ENCODE data around the gene CD70.
"Not testable (repeated sequence)": the region's sequence is repeated elsewhere in the genome, so short reads cannot be mapped to it uniquely, and the experiment has no call there.

CD70 gene, protein sequence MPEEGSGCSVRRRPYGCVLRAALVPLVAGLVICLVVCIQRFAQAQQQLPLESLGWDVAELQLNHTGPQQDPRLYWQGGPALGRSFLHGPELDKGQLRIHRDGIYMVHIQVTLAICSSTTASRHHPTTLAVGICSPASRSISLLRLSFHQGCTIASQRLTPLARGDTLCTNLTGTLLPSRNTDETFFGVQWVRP

DNA sequence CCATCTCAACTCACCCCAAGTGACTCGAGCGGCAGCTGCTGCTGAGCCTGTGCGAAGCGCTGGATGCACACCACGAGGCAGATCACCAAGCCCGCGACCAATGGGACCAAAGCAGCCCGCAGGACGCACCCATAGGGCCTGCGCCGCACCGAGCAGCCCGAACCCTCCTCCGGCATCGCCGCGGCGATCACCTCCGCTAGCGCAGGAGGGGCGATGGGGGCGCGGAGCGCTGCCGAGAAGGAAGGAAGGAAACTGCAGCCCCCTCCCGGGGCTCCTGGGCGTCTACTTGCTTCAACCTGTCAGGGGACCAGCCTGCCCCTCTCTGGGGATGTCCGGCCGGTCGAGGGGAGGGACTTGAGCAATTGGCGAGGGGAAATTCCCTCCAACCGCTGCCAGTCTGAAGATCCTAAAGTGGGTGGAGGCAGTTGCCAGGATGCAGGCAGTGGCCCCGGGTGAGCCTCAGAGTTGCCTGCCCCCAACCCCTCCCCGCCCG is at the start of gene CD70:
TSS of gene CD70 (minus strand) at position 324 of the 493 bp plus-strand sequence. CDS start at position 176, 148 bp downstream.
- no peak for DNase-seq (ENCODE audit: low spot score)

DNA sequence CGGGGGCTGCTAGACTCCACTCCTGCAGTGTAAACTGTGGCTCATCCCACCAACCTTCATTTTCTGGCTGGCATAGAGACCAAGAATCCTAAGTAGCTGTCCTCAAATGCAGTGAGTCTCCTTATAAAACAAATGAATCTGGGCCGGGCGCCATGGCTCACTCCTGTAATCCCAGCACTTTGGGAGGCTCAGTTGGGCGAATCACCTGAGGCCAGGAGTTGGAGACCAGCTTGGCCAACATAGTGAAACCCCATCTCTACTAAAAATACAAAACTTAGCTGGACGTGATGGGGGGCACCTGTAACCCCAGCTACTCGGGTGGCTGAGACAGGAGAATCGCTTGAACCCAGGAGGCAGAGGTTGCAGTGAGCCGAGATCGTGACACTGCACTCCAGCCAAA is 49.4 kb upstream of the CD70 start:
- DNase-seq (ENCODE audit: low spot score) = not testable (repeated sequence)

DNA sequence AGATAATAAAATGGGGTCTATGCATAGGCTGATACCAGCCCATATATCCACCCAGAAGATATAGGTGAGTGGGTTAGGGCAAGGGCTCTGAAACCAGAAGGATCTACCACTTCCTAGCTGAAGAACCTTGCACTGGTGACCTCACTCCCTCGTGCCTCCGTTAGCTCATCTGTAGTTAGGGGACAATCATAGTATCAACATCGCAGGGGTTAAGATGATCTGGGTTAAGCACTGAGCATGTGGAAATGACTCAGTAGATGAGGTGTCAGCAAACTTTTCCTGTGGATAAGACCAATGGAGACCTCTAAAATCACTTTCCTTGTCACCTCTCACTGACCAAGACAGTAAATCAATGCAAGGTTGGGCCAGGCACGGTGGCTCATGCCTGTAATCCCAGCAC is 48.5 kb upstream of the CD70 start:
- DNase-seq (ENCODE audit: low spot score) = no peak

DNA sequence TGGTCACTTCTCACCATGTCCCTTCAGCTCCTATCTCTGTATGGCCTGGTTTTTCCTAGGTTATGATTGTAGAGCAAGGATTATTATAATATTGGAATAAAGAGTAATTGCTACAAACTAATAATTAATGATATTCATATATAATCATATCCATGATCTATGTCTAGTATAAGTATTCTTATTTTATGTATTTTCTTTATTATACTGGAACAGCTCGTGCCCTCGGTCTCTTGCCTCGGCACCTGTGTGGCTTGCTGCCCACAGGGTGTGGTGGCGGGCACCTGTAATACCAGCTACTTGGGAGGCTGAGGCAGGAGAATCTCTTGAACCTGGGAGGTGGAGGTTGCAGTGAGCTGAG is 42.5 kb upstream of the CD70 start:
- not testable (repeated sequence) for DNase-seq (ENCODE audit: low spot score)

DNA sequence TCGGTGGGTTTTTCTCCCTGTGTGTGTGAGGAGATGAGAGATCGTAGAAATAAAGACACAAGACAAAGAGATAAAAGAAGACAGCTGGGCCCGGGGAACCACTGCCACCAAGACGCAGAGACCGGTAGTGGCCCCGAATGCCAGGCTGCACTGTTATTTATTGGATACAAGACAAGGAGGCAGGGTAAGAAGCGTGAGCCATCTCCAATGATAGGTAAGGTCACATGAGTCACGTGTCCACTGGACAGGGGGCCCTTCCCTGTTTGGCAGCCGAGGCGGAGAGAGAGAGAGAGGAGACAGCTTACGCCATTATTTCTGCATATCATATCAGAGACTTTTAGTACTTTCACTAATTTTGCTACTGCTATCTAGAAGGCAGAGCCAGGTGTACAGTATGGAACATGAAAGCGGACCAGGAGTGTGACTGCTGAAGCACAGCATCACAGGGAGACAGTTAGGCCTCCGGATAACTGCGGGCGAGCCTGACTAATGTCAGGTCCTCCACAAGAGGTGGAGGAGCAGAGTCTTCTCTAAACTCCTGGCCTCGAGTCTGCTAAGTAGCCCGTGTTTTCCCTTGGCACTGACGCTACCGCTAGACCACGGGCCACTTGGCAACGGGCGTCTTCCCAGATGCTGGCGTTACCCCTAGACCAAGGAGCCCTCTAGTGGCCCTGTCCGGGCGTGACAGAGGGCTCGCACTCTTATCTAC is 42.0 kb upstream of the CD70 start:
- DNase-seq (ENCODE audit: low spot score) = not testable (repeated sequence)

DNA sequence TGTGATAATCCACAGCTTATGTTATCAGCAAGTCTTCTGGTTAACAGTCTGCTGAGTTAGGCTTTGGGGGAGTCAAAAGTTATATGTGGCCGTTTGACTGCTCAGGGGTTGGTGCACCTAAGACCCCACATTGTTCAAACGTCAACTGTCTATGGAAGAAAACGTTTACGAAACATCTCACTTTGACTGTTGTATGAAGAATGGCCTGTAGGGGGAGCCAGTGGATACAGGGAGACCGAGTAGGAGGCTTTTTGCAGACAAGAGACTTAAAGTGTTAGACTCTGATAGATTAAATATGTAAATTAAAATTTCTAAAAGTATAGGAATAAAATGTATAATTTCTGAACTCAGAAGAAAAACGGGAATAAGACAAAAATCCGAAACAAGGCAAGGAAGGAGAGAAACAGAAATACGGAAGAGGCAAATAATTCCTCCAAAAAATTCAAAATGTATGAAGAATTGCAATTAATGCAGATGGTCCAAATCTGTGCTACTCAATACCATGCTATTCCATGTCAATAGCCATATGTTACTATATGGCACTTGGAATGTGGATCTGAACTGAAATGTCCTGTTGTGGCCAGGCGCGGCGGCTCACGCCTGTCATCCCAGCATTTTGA is 41.2 kb upstream of the CD70 start:
- DNase-seq (ENCODE audit: low spot score) = no peak

DNA sequence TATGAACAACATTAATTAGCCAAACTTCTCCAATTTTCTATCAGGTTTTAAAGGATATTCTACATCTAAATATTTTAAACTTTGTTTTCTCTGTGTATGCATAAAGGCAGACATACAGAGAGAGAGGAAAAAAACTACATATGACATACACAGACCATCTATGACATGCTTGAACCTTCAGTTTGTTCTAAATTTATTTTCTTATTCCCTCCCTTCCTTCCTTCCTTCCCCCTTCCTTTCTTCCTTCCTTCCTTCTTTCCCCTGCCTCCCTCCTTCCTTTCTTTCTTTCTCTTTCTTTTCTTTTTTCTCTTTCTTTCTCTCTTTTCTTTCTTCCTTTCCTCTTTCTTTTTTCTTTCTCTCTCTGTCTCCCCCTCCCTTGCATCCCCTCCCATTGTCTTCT is 35.8 kb upstream of the CD70 start:
- no peak for DNase-seq (ENCODE audit: low spot score)

DNA sequence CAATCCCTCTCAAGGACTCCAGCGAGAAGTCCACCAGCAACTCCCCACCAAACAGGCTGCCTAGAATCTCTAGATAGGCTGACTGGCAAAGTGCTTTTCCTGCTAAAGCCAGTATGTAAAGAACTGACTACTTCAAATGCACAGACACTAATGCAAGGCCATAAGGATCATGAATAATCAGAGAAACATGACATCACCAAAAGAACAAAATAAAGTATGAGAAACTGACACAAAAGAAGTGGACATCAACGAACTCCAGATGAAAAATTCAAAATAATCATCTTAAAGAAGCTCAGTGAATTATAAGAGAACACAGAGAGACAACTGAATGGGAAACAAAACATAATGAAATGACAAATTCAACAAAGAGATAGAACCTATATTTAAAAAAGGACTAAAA is 26.4 kb upstream of the CD70 start:
- no peak for DNase-seq (ENCODE audit: low spot score)

DNA sequence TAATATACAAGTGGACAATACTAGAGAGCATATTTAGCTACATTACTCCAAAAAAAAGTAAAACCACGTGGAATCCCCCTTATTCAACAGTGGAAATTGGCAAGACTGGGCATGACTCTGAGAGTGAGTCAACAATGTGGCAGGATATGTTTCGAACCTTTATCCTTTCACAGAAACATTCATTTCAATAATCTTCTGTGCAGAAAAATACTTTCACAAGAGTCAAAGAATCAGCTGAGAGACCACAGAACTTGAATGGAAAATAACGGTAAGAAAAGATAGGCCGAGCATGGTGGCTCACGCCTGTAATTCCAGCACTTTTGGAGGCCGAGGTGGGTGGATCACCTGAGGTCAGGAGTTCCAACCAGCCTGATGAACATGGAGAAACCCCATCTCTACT is 25.1 kb upstream of the CD70 start:
- DNase-seq (ENCODE audit: low spot score) = no peak

DNA sequence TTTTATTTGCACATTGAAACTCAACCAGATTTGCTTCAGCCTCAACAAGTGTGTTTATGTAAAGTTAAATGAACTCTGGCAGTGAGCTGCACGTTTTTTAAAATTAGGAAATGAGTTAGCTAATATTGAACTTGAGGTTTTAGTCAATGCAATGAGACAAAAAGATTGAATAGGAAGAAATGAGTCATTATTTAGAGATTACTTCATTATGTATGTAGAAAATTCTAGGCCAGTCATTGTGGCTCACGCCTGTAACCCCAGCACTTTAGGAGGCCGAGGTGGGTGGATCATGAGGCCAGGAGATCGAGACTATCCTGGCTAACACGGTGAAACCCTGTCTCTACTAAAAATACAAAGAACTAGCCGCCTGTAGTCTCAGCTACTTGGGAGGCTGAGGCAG is 22.8 kb upstream of the CD70 start:
- no peak for DNase-seq (ENCODE audit: low spot score)

DNA sequence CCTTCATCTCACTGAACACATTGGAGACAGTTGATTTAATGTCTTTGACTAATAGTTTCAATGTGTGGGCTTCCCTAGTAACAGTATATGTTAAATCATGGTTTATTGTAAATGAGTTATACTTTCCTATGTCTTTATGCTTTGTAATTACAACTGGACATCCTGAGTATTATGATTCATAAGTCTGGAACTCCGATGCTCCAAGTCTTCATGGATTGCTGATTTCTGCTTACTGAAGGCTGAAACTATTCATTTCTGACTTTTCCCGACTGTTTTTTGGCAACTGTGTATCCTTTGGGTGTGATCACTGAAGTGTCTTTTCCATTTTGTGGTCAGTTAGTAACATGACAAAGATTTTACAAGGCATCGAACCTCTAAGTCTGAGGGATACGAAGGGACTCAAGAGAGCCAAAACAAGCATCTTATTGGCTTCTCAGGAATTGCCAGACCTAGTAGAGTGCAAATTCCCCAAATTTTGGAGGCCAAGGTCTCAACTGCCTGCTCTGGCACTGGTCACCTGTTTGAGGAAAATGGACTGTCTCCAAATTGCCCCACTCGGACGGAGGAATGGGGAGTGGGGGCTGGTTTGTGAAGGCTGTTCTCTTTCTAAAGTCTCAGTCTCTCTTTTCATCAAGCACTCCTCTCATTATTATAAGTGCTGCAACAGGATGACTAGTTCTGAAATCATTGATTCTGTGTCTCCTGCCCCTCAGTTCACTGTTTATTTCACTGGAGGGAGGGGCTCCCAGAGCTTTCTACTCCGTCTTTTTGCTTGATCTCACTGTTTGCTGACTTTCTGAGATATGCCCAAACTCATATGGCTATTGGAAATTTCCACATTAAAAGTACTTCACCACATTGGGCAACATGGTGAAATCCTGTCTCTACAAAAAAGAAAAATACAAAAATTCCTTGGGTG is 20.2 kb upstream of the CD70 start:
- DNase-seq (ENCODE audit: low spot score) = no peak

DNA sequence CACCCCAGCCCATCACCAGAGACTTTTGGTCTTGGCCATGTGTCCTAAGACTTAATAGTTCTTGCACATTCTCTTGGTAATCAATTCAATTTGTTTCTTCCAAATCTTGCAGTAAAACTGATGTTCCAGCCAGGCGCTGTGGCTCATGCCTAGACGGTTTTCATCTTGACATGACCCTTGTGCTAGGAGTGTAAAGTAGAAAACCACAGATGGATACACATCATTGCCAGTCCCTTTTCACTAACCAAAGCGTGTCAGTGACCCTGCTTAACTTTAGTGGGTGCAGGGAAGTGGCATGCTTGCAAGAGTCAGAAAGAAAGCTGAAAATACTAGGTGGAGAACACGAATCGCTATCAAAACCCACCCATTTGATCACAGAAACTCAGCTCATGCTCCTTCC is 18.0 kb upstream of the CD70 start:
- DNase-seq (ENCODE audit: low spot score) = no peak

DNA sequence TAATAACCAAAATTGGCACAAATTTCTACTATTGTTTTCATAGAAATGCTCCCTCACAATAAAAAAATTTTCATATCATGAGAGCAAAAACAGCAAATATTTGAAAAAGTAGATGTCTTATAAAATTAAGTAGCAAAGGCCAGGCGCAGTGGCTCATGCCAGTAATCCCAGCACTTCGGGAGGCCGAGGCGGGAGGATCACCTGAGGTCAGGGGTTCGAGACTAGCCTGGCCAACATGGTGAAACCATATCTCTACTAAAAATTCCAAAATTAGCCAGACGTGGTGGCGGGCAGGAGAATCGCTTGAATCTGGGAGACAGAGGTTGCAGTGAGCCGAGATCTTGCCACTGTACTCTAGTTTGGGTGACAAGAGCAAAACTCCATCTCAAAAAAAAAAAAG is 17.2 kb upstream of the CD70 start:
- DNase-seq (ENCODE audit: low spot score) = not testable (repeated sequence)

DNA sequence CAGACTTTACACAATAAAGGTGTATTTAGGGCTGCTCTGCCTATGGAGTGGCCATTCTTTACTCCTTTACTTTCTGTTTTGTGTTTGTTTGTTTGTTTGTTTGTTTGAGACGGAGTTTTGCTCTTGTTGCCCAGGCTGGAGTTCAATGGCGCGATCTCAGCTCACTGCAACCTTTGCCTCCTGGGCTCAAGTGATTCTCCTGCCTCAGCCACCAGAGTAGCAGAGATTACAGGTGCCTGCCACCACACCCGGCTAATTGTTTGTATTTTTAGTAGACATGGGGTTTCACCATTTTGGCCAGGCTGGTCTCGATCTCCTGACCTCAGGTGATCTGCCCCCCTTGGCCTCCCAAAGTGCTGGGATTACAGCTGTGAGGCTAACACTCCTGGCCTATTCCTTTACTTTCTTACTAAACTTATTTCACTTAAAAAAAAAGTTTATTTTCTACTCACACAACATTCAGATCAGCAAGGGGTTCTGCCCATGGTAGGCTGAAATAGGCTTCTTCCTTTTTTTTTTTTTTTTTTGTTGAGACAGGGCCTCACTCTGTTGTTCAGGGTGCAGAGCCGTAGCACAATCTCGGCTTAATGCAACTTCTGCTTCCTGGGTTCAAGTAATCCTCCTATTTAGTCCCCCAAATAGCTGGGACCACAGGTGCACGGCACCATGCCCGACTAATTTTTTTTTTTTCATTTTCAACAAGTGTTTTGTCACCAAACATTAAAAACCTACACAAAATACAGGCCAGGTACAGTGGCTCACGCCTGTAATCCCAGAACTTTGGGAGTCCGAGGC is 15.5 kb upstream of the CD70 start:
- not testable (repeated sequence) for DNase-seq (ENCODE audit: low spot score)

DNA sequence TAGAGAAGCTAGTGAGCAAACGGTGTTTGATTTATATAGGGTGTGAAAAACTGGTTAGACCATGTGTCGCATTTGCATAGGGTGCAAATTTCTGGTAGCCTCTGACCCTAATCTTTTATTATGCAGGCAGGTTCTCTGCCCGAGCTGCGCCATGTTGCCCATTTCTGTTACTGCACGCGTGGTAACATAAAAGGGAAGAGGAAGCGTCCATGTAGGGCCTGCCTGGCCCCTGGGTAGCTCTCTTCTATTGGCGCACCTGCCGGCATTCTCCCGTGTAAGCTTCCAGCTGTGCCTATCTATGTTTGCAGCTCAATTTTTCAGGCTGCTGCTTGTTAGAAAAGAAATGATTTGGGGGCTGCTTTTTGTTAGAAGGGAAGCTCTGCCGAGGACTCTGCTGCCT is 14.0 kb upstream of the CD70 start:
- no peak for DNase-seq (ENCODE audit: low spot score)

DNA sequence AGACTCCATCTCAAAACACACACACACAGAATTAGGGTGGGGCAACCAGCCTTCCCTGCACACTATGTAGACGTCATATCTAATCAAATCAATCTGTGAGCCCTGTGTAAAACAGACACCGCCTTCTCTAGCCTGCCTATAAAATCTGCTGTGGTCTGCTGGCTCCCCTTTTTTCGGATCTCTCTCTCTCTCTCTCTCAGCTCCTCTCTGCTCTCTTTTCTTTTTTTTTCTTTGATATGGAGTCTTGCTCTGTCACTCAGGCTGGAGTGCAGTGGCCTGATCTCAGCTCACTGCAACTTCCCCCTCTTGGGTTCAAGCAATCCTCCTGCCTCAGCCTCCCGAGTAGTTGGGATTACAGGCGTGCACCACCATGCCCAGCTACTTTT is 11.8 kb upstream of the CD70 start:
- no peak for DNase-seq (ENCODE audit: low spot score)

DNA sequence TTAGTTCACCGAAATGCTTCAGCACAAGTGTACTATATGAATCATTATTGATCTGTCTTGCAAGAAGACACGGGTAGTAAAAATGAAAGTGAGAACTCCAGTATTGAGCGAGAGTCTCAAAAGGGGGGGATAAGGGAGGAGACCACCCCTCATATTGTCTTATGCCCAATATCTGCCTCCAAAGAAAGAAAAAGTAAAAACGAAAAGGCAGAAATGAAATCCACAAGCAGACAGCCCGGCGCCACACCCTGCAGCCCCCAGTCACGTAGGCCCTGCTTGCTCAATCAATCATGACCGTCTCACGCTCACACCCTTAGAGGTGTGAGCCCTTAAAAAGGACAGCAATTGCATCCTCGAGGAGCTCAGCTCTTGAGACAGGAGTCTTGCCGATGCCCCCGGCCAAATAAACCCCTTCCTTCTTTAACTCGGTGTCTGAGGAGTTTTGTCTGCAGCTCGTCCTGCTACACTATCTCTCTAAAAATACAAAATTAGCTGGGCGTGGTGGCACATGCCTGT is 10.6 kb upstream of the CD70 start:
- DNase-seq (ENCODE audit: low spot score) = not testable (repeated sequence)

DNA sequence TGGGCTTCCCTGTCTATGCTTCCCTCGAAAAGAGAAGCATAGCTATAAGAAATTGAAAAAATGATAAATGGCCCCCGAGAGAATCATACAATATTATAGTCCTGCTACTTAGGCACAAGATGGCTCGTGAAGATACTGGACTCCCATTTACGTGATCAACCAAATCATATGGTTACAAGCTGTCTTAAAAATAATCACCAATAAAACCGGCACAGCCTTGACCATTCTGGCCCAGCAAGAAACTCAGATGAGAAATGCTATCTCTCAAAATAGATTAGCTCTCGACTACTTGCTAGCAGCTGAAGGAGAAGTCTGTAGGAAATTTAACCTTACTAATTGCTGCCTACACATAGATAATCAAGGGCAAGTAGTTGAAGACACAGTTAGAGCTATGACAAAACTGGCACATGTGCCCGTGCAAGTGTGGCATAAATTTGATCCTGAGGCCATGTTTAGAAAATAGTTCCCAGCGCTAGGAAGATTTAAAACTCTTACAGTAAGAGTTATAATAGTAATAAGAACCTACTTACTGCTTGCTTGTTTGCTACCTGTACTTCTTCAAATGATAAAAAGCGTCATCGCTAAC is 10.1 kb upstream of the CD70 start:
- DNase-seq (ENCODE audit: low spot score) = not testable (repeated sequence)

DNA sequence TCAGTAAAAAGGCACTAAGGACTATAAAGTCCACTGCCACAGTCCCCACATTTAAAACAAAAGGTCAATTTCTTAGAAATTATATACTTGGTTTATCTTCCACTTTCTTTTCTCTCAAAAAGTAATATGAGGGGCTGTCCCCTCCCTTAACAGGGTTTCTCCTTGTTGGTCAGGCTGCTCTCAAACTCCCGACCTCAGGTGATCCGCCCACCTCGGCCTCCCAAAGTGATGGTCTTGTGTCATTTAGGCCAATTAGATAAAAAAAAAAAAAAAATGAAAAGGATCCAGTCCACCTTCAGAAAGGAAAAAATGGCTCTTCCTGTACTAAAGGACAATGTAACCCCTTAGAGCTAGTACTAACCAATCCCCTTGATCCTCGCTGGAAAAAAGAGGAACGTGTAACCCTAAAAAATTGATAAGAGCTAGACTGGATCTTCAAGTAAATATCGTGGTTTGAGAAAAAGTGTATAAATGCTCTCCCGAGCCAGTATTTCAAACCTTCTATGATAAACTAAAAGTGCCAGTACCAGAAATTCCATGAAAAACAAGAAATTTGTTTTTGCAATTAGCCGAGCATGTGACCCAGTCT is 9.0 kb upstream of the CD70 start:
- DNase-seq (ENCODE audit: low spot score) = no peak

DNA sequence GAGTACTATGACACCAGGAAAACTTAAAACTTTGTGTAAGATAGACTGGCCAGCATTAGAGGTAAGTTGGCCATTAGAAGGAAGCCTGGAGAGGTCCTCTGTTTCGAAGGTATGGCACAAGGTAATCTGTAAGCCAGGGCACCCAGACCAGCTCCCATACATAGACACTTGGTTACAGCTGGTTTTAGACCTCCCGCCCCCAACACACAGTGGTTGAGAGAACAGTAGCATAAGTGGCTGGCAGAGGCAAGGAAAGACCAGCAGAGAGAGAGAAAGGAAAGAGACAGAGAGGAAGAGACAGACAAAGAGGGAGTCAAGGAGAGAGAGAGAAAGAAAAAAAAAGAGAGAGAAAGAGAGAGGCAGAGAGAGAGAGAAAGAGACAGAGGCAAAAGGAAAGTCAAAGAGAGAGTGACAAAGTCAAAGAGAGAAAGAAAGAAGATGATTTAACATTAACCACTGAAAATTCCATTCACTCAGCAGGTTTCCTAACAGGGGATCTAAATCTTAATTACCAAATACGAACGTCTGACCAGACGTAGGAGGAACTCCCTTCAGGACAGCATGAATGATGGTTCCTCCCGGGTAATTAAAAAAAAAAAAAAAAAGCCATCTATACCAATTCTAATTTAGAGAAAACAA is 7.4 kb upstream of the CD70 start:
- DNase-seq (ENCODE audit: low spot score) = not testable (repeated sequence)

All from HuH-7.5 (cell line).